SU-DHL-6 (cell line): Measurements from ENCODE around the gene AMFR.

Experiments
- EZH2phosphoT487 ChIP-seq: fragments of 200-600 bp; sonication (generic), shearing (Covaris generic); conservative IDR thresholded peaks from 2 replicates; pipeline ENCODE4 v1.6.1; 2018; ENCODE audit warnings: mild to moderate bottlenecking, antibody characterized with exemption, low read length, moderate library complexity, mixed read lengths
- TF ChIP-seq, protein P1 (sequence below): fragments of 200-600 bp; sonication (generic); IDR thresholded peaks from one replicate; pipeline ENCODE4 v1.5.1; 2017; ENCODE audit warnings: antibody characterized with exemption, mild to moderate bottlenecking, low read length, moderate library complexity; ENCODE audit not compliant: insufficient read depth, poor library complexity, severe bottlenecking

DNA sequence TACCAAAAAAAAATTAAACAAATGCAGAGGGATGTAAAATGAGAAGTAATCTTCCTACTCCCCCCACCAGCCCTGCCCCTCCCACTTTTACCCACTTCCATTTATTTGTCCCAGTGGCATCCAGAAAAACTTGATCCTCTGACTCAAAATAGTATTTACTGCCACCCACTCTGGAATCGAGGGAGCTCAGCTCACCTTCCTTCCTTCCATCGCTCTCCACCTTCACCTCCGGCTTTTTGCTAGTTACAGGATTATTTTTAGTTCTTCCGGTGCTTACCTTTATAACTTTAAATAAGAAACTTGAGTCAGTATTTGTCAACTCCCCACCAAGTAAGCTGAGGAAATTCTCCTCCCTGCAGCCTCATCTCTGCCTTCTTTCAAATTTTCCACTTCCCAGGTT, 94.9 kb downstream of the AMFR start:
- TF ChIP-seq, protein P1, sequence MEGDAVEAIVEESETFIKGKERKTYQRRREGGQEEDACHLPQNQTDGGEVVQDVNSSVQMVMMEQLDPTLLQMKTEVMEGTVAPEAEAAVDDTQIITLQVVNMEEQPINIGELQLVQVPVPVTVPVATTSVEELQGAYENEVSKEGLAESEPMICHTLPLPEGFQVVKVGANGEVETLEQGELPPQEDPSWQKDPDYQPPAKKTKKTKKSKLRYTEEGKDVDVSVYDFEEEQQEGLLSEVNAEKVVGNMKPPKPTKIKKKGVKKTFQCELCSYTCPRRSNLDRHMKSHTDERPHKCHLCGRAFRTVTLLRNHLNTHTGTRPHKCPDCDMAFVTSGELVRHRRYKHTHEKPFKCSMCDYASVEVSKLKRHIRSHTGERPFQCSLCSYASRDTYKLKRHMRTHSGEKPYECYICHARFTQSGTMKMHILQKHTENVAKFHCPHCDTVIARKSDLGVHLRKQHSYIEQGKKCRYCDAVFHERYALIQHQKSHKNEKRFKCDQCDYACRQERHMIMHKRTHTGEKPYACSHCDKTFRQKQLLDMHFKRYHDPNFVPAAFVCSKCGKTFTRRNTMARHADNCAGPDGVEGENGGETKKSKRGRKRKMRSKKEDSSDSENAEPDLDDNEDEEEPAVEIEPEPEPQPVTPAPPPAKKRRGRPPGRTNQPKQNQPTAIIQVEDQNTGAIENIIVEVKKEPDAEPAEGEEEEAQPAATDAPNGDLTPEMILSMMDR, result no peak
- TF ChIP-seq EZH2phosphoT487, result no peak
